ENCODE data around the gene PHC1. TPM values are rescaled to one million over a fixed set of nuclear protein-coding genes. Genes with fewer than 3 reads are reported as not detected.

PHC1 gene
- total RNA-seq, 1 experiment from 2014 or later: 568 TPM

DNA sequence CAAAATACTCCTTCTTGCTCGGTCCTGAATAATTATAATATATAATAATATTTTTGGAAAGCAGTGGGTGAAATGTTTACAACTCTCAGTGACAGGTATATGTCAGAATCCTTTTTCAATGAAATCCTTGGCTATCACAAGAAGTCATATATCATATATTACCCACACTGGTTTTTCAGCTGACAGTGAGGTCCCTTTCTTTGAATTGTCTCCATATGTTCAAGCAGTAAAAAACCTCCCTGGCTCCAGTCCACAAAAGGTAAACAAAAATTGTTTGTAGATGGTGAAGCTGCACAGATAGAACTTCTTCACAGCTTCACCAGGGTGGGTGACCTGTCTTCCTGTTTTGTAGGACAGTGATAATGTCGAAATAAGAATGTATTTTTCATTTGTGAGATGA is 47.9 kb upstream of the PHC1 start:
- H3K4me2 ChIP-seq (ENCODE audit: insufficient read depth, insufficient read length, low read length): no peak overlapping the region
- no peaks in the 10 kb centered on the region for H3K4me1 Mint-ChIP-seq

More for the DNA sequence above, 47.9 kb upstream of the PHC1 start:
- peaks cover 0 to 4% (median 4%) of the 10 kb centered on the region in 3 experiments; a peak in 5 of 7 replicates for H3K36me3 Mint-ChIP-seq (ENCODE audit: insufficient read depth in 1 of 3, low read depth in 3 of 3)
- Histone ChIP-seq H3K9me3 (ENCODE audit: control insufficient read depth, low read depth, low read length) (no peaks in the 10 kb centered on the region), H2BK20ac (ENCODE audit: low read depth, low read length, poor library complexity, severe bottlenecking) (no peak overlapping the region), H3K14ac (ENCODE audit: insufficient read depth, low read length) (no peak overlapping the region), H4K5ac (ENCODE audit: insufficient read length, low read depth, low read length) (no peak overlapping the region), H3K56ac (ENCODE audit: insufficient read length, low read depth, low read length) (no peak overlapping the region), H3K4me1 (ENCODE audit: insufficient read depth, low read length) (no peaks in the 10 kb centered on the region), H3K18ac (ENCODE audit: insufficient read length, low read depth, low read length) (no peak overlapping the region), H3K23ac (ENCODE audit: insufficient read length, low read depth, low read length) (no peak overlapping the region), H3K79me1 (ENCODE audit: insufficient read depth, low read depth, low read length, poor library complexity, severe bottlenecking) (no peaks in the 10 kb centered on the region), H3K79me2 (ENCODE audit: insufficient read depth, low read length) (no peaks in the 10 kb centered on the region), H2AK5ac (ENCODE audit: insufficient read length, low read length) (no peak overlapping the region), H3K27ac (ENCODE audit: insufficient read length, low read depth, low read length) (no peak overlapping the region), H2BK15ac (ENCODE audit: low read depth, low read length) (no peak overlapping the region), H3K27me3 (ENCODE audit: insufficient read depth, low read length) (no peaks in the 10 kb centered on the region), H4K20me1 (ENCODE audit: control insufficient read depth, insufficient read depth, insufficient read length) (no peaks in the 10 kb centered on the region), H2BK5ac (ENCODE audit: insufficient read length, low read length) (no peak overlapping the region), H2BK12ac (ENCODE audit: insufficient read length, low read depth, low read length) (no peak overlapping the region), H3T11ph (ENCODE audit: low read length) (no peak overlapping the region), H3K23me2 (ENCODE audit: insufficient read length, low read depth, low read length, poor library complexity, severe bottlenecking) (no peaks in the 10 kb centered on the region), H4K91ac (ENCODE audit: insufficient read length, low read depth, low read length) (no peak overlapping the region), H3K9ac (ENCODE audit: extremely low read depth, insufficient read length, low read length) (no peak overlapping the region), H2AFZ (ENCODE audit: low read length) (no peak overlapping the region), H3K4ac (ENCODE audit: low read depth, low read length) (no peak overlapping the region), H4K8ac (replicated peaks; ENCODE audit: insufficient read length, low read depth, low read length) (no peak overlapping the region), H2BK120ac (ENCODE audit: low read depth, low read length, poor library complexity, severe bottlenecking) (no peak overlapping the region)
- H3K27ac Mint-ChIP-seq: no peak overlapping the region
- no CpG with 5 or more reads among the region's 2 CpGs for WGBS (ENCODE audit: extremely low coverage, insufficient read length, low lambda C conversion rate)
- H3K9me3 Mint-ChIP-seq: peaks cover 0 to 2% of the 10 kb centered on the region in 2 experiments; a peak in 1 of 5 replicates
- DNase-seq: no peak
- H3K4me3 Mint-ChIP-seq: no peak overlapping the region
- TF ChIP-seq CTCF (conservative IDR thresholded peaks at IDR 0.05): no peak
- no peaks in the 10 kb centered on the region for H3K27me3 Mint-ChIP-seq (ENCODE audit: low read depth)

All from H9 (cell line).